Natural killer cell (primary cell): ENCODE measurements around the gene SNAPC5. TPM values are rescaled to one million over a fixed set of nuclear protein-coding genes. Genes with fewer than 3 reads are reported as not detected.

Experiments
- ATAC-seq, 3 donors: fragments of 150-1000 bp in 2 of 3; fragments of 200-7000 bp in 1 of 3; cut with Tn5 transposase; 1 replicate in 1 of 3; 2 replicates in 2 of 3; pipeline ENCODE4 v1.10.0; 2021; ENCODE audit warnings: mild to moderate bottlenecking in 2 of 3, moderate library complexity in 2 of 3
- DNase-seq, 2 donors: peaks; one replicate each; pipeline versions ENCODE4 v3.0.0 to v3.0.0-alpha.2; 2013 to 2021; ENCODE audit warnings: mixed read lengths in 1 of 2
- H3K27ac ChIP-seq: one replicate; pipeline ENCODE4 v1.5.1; 2013; ENCODE audit warnings: mild to moderate bottlenecking, low read length
- H3K27me3 ChIP-seq: one replicate; pipeline ENCODE4 v1.6.1; 2013; ENCODE audit warnings: low read length; ENCODE audit not compliant: control insufficient read depth, insufficient read depth
- H3K36me3 ChIP-seq: one replicate; pipeline ENCODE4 v1.6.1; 2013; ENCODE audit warnings: low read length; ENCODE audit not compliant: control insufficient read depth, insufficient read depth
- H3K4me1 ChIP-seq: one replicate; pipeline ENCODE4 v1.6.1; 2013; ENCODE audit warnings: low read length; ENCODE audit not compliant: control insufficient read depth, insufficient read depth
- H3K4me3 ChIP-seq: one replicate; pipeline ENCODE4 v1.5.1; 2013; ENCODE audit warnings: low read length
- H3K9me3 ChIP-seq: one replicate; pipeline ENCODE4 v1.6.1; 2013; ENCODE audit warnings: low read length; ENCODE audit not compliant: control insufficient read depth, insufficient read depth
- H3K27ac Mint-ChIP-seq, 2 donors: one replicate each; pipeline ENCODE4 v1.8.0; 2022; ENCODE audit warnings: mild to moderate bottlenecking in 2 of 2, mixed read lengths in 2 of 2, moderate library complexity in 1 of 2
- H3K27me3 Mint-ChIP-seq, 2 donors: one replicate each; pipeline ENCODE4 v1.8.0; 2022; ENCODE audit warnings: low read depth in 2 of 2, mixed read lengths in 2 of 2
- H3K36me3 Mint-ChIP-seq: one replicate; pipeline ENCODE4 v1.8.0; 2022; ENCODE audit warnings: mixed read lengths
- H3K4me1 Mint-ChIP-seq, 2 donors: one replicate each; pipeline ENCODE4 v1.8.0; 2022; ENCODE audit warnings: mixed read lengths in 2 of 2
- H3K4me3 Mint-ChIP-seq: one replicate; pipeline ENCODE4 v1.8.0; 2022; ENCODE audit warnings: mild to moderate bottlenecking, moderate library complexity, mixed read lengths
- H3K9me3 Mint-ChIP-seq, 2 donors: one replicate each; pipeline ENCODE4 v1.8.0; 2022; ENCODE audit warnings: mixed read lengths in 2 of 2
- CTCF ChIP-seq: fragments of 200-600 bp; IDR thresholded peaks from one replicate; pipeline ENCODE4 v1.8.0; 2022; ENCODE audit warnings: antibody characterized with exemption
- WGBS: methylation state at CpG from one replicate; pipeline ENCODE4 v1.1.7; 2013; ENCODE audit warnings: missing lambda C conversion rate; ENCODE audit not compliant: insufficient coverage; 5-methylcytosine and 5-hydroxymethylcytosine counted together
- intact Hi-C: fragments of 100-400 bp; cut with micrococcal nuclease; formaldehyde crosslinking; loops from one replicate; pipeline ENCODE4 v1.14.2; 2022
- total RNA-seq, 4 donors: library from RNA; stranded (reverse); fragments of 120-200 nt in 1 of 4; gene quantifications; one replicate each; pipeline versions ENCODE4 v1.2.3 to v1.2.4, GENCODE V29; 2013 to 2022

Gene SNAPC5
- total RNA-seq, 3 donors from 2014 or later (not counting 1 experiment from before 2014, with no cell fraction given): 17.2 to 25.2 (median 24.3) TPM

GRCh38 chr15:66514586-66514985 is 17.0 kb upstream of the SNAPC5 start:
- WGBS: 94% methylated on average over 3 of the region's 3 CpGs
- H3K4me1 ChIP-seq: no peaks in the 10 kb centered on the region
- Mint-ChIP-seq H3K27me3 (no peaks in the 10 kb centered on the region), H3K36me3 (peaks cover 7% of the 10 kb centered on the region), H3K27ac (no peak overlapping the region), H3K4me1 (no peaks in the 10 kb centered on the region), H3K9me3 (no peaks in the 10 kb centered on the region), H3K4me3 (no peak overlapping the region)
- H3K36me3 ChIP-seq: peaks cover 17% of the 10 kb centered on the region
- TF ChIP-seq CTCF: no peak
- no peak overlapping the region for H3K4me3 ChIP-seq
- no peak for ATAC-seq
- H3K9me3 ChIP-seq: no peaks in the 10 kb centered on the region
- intact Hi-C loops: no loop called here
- DNase-seq: no peak
- no peak overlapping the region for H3K27ac ChIP-seq
- no peaks in the 10 kb centered on the region for H3K27me3 ChIP-seq

GRCh38 chr15:66508293-66508883 is 10.8 kb upstream of the SNAPC5 start:
- H3K4me1 Mint-ChIP-seq: peaks cover 24 to 26% of the 10 kb centered on the region in 2 donors
- H3K27me3 ChIP-seq: no peaks in the 10 kb centered on the region
- peaks cover under 1% of the 10 kb centered on the region for H3K36me3 ChIP-seq
- TF ChIP-seq CTCF: no peak
- no peak overlapping the region for H3K4me3 ChIP-seq
- peak overlapping the region; percentile 32 for H3K4me3 Mint-ChIP-seq
- no peaks in the 10 kb centered on the region for H3K36me3 Mint-ChIP-seq
- H3K27me3 Mint-ChIP-seq: no peaks in the 10 kb centered on the region
- peaks cover 11% of the 10 kb centered on the region for H3K4me1 ChIP-seq
- no peak overlapping the region for H3K27ac Mint-ChIP-seq
- intact Hi-C loops: no loop called here
- no peak overlapping the region for H3K27ac ChIP-seq
- no peak for DNase-seq
- ATAC-seq: no peak
- 100% methylated on average over 1 of the region's 3 CpGs for WGBS
- no peaks in the 10 kb centered on the region for H3K9me3 ChIP-seq
- H3K9me3 Mint-ChIP-seq: no peaks in the 10 kb centered on the region

DNA sequence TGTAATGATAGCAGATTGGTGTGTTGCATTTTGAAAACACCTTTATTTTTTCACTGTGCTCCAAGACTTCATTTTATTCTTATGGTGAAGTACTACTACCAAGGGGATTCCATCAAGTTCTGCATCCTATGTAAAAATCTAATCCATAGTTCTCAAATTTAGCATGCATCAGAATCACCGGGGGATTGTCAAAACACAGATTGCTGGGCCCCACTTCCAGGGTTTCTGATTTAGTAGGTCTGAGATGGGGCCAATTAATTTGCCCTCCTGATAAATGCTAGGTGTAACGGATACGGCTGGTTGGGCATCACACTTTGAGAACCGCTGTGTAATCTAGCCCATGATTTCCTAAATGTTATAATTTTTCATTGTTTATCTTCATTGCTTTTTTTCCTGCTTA is 8.3 kb upstream of the SNAPC5 start:
- Mint-ChIP-seq H3K4me3 (peak overlapping the region; percentile 100), H3K27ac (peak overlapping the region; percentile 90 to 97), H3K9me3 (no peaks in the 10 kb centered on the region), H3K4me1 (peaks cover 35 to 37% of the 10 kb centered on the region in 2 donors), H3K36me3 (no peaks in the 10 kb centered on the region), H3K27me3 (no peaks in the 10 kb centered on the region)
- H3K4me1 ChIP-seq: peaks cover 20% of the 10 kb centered on the region
- TF ChIP-seq CTCF: no peak
- H3K36me3 ChIP-seq: peaks cover 24% of the 10 kb centered on the region
- 66% methylated on average over 4 of the region's 4 CpGs for WGBS
- ATAC-seq (no peak), DNase-seq (no peak)
- no peaks in the 10 kb centered on the region for H3K27me3 ChIP-seq
- peak overlapping the region; percentile 92 for H3K4me3 ChIP-seq
- intact Hi-C loops: loop anchor here (1.0 to 2.0 kb wide), 3 partner anchors 9 to 149 kb away; partner anchors contain the start of genes MAP2K1, SNAPC5 and TIPIN
- peak overlapping the region; percentile 97 for H3K27ac ChIP-seq
- H3K9me3 ChIP-seq: no peaks in the 10 kb centered on the region

GRCh38 chr15:66505430-66505811 is 7.9 kb upstream of the SNAPC5 start:
- H3K4me1 ChIP-seq: peaks cover 20% of the 10 kb centered on the region
- peak overlapping the region; percentile 92 for H3K4me3 ChIP-seq
- Mint-ChIP-seq H3K4me3 (peak overlapping the region; percentile 100), H3K9me3 (no peaks in the 10 kb centered on the region), H3K4me1 (peaks cover 35 to 37% of the 10 kb centered on the region in 2 donors), H3K27ac (peak overlapping the region; percentile 90 to 97), H3K27me3 (no peaks in the 10 kb centered on the region), H3K36me3 (peaks cover 1% of the 10 kb centered on the region)
- 0% methylated on average over 13 of the region's 13 CpGs for WGBS
- H3K9me3 ChIP-seq: no peaks in the 10 kb centered on the region
- H3K27ac ChIP-seq: peak overlapping the region; percentile 97
- peaks cover 28% of the 10 kb centered on the region for H3K36me3 ChIP-seq
- intact Hi-C loops: loop anchor here (1.0 to 2.0 kb wide), 3 partner anchors 8 to 149 kb away; partner anchors contain the start of genes MAP2K1, SNAPC5 and TIPIN
- DNase-seq: no peak
- no peak for TF ChIP-seq CTCF
- H3K27me3 ChIP-seq: no peaks in the 10 kb centered on the region
- ATAC-seq: peak in 2 of 3 donors; percentile 9 to 16
